DMS114 treated with DMSO at 0.1 percent for 48 hours (cell line): ENCODE measurements around the gene HOMEZ.
"Not testable (repeated sequence)": the region's sequence is repeated elsewhere in the genome, so short reads cannot be mapped to it uniquely, and the experiment has no call there.

Source experiments
- DNase-seq: peaks from one replicate; lab custom pipeline; 2025; ENCODE audit not compliant: unreplicated experiment; lab: John Stamatoyannopoulos, UW

The HOMEZ gene

GRCh38 chr14:23228812-23229211, 57.1 kb downstream of the HOMEZ start:
- no peak for DNase-seq

- DNase-seq = no peak
Observed at GRCh38 chr14:23227566-23227965, 58.4 kb downstream of the HOMEZ start.

- DNase-seq = not testable (repeated sequence)
Observed at GRCh38 chr14:23224958-23225357, 61.0 kb downstream of the HOMEZ start.
